Activated T-helper 17 cell treated with anti-CD3 and anti-CD28 coated beads, Interleukin-2, amount 50 U/mL, for 72 hours (primary cell): Measurements from ENCODE around the gene TBL3. TPM values are rescaled to one million over a fixed set of nuclear protein-coding genes. Genes with fewer than 3 reads are reported as not detected.

Experiments
- ATAC-seq: fragments of 150-1000 bp; cut with Tn5 transposase; replicated peaks from 2 replicates; pipeline ENCODE4 v1.10.0; 2021; ENCODE audit warnings: mild to moderate bottlenecking, moderate library complexity
- H3K27ac Mint-ChIP-seq: one replicate; pipeline ENCODE4 v1.8.0; 2022; ENCODE audit warnings: mixed read lengths
- H3K27me3 Mint-ChIP-seq: one replicate; pipeline ENCODE4 v1.8.0; 2022; ENCODE audit warnings: mixed read lengths
- H3K36me3 Mint-ChIP-seq: one replicate; pipeline ENCODE4 v1.8.0; 2022; ENCODE audit warnings: low read depth, mild to moderate bottlenecking, mixed read lengths
- H3K4me1 Mint-ChIP-seq: one replicate; pipeline ENCODE4 v1.8.0; 2022; ENCODE audit warnings: mixed read lengths
- H3K4me3 Mint-ChIP-seq: one replicate; pipeline ENCODE4 v1.8.0; 2022; ENCODE audit warnings: mild to moderate bottlenecking, mixed read lengths
- H3K9me3 Mint-ChIP-seq: one replicate; pipeline ENCODE4 v1.8.0; 2022; ENCODE audit warnings: mixed read lengths
- total RNA-seq, 2 donors: library from RNA; stranded (reverse); gene quantifications; one replicate each; pipeline ENCODE4 v1.2.3, GENCODE V29; 2022

The TBL3 gene
- total RNA-seq, 2 donors from 2014 or later: 23.0 to 37.3 TPM

- H3K27ac Mint-ChIP-seq: peak overlapping the region; percentile 48
- H3K9me3 Mint-ChIP-seq: no peaks in the 10 kb centered on the region
- ATAC-seq: peak; percentile 60
- H3K4me1 Mint-ChIP-seq: no peaks in the 10 kb centered on the region
- H3K4me3 Mint-ChIP-seq: peak overlapping the region; percentile 76
- H3K27me3 Mint-ChIP-seq: peaks cover 7% of the 10 kb centered on the region
- no peaks in the 10 kb centered on the region for H3K36me3 Mint-ChIP-seq
Observed at GRCh38 chr16:1991135-1991551, 19.3 kb downstream of the TBL3 start.

DNA sequence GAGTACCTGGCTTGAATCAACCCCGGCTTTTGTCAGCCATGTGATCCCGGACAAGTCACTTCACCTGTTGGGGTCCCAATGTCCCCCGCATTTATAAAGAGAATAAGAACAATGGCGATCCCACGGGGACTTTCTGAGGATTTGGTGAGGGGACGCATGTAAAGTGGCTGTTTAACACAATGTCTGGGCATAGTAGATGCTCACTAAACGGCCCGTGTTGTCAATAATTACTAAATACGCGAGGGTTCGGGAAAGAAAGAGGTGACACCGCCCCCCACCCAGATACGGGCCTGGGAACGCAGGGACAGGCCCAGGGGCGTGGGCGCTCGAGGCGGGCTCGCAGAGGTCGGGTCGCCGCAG lies 19.7 kb downstream of the TBL3 start:
- H3K9me3 Mint-ChIP-seq: no peaks in the 10 kb centered on the region
- peak overlapping the region; percentile 48 for H3K27ac Mint-ChIP-seq
- H3K4me1 Mint-ChIP-seq: no peaks in the 10 kb centered on the region
- peaks cover 7% of the 10 kb centered on the region for H3K27me3 Mint-ChIP-seq
- peak overlapping the region; percentile 76 for H3K4me3 Mint-ChIP-seq
- ATAC-seq: no peak
- no peaks in the 10 kb centered on the region for H3K36me3 Mint-ChIP-seq

- H3K9me3 Mint-ChIP-seq: no peaks in the 10 kb centered on the region
- H3K4me1 Mint-ChIP-seq: no peaks in the 10 kb centered on the region
- H3K36me3 Mint-ChIP-seq: peaks cover under 1% of the 10 kb centered on the region
- H3K27ac Mint-ChIP-seq: no peak overlapping the region
- ATAC-seq: peak; percentile 67
- peak overlapping the region; percentile 76 for H3K4me3 Mint-ChIP-seq
- peaks cover 7% of the 10 kb centered on the region for H3K27me3 Mint-ChIP-seq
Observed at GRCh38 chr16:1991948-1992703, 20.3 kb downstream of the TBL3 start.

GRCh38 chr16:1992704-1993317 lies 21.0 kb downstream of the TBL3 start:
- Mint-ChIP-seq H3K4me1 (no peaks in the 10 kb centered on the region), H3K9me3 (no peaks in the 10 kb centered on the region), H3K27me3 (peaks cover 7% of the 10 kb centered on the region), H3K27ac (no peak overlapping the region), H3K36me3 (peaks cover 7% of the 10 kb centered on the region), H3K4me3 (no peak overlapping the region)
- ATAC-seq: no peak

DNA sequence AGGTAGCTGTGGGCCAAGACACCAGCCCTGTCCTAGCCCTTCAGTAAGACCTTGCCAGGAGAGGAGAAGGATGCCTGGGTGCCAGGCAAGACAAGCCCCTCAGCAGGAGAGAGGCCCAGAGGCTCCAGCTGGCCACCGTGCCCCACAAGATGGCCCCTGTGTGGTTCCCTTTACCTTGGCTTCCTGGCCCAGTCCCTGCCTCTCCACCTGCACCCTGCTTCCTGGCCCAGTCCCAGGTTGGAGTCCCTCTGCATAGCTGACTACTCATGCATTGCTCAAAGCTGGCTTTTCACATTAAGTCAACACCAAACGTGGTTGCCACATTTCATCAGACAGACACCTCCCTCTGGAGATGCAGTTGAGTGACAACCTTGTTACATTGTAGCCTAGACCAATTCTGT lies 21.9 kb downstream of the TBL3 start:
- no peaks in the 10 kb centered on the region for H3K9me3 Mint-ChIP-seq
- H3K36me3 Mint-ChIP-seq: peaks cover 17% of the 10 kb centered on the region
- H3K27me3 Mint-ChIP-seq: peaks cover 3% of the 10 kb centered on the region
- ATAC-seq: peak; percentile 29
- H3K4me3 Mint-ChIP-seq: no peak overlapping the region
- no peak overlapping the region for H3K27ac Mint-ChIP-seq
- no peaks in the 10 kb centered on the region for H3K4me1 Mint-ChIP-seq

- Mint-ChIP-seq H3K4me3 (no peak overlapping the region), H3K4me1 (no peaks in the 10 kb centered on the region), H3K27me3 (no peaks in the 10 kb centered on the region), H3K9me3 (no peaks in the 10 kb centered on the region), H3K27ac (no peak overlapping the region), H3K36me3 (peaks cover 42% of the 10 kb centered on the region)
- no peak for ATAC-seq
Observed at GRCh38 chr16:1997494-1998359, 25.9 kb downstream of the TBL3 start.

DNA sequence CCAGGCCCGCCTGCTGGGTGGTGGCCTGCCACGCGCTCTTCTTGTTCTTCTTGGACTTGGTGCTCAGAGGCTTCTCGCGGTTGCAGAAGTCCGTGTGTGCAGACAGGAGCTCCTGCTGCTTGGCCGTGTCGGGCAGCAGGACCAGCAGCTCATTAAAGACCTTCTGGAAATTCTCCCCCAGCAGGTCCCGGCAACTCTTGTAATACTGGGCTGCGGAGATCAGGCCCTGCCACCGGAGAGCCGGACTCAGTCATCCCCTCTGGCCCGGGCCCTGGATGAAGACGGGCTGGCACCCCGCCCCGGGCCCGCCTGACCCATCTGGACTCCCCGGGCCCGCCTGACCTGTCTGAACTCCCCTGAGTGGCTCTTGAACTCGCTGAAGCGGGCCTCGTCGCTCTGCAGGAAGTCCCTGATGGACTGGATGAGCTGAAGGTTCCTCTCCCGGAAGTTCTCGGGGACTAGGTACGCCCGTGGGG lies 26.5 kb downstream of the TBL3 start:
- no peaks in the 10 kb centered on the region for H3K27me3 Mint-ChIP-seq
- H3K9me3 Mint-ChIP-seq: no peaks in the 10 kb centered on the region
- peaks cover 42% of the 10 kb centered on the region for H3K36me3 Mint-ChIP-seq
- ATAC-seq: no peak
- H3K4me3 Mint-ChIP-seq: no peak overlapping the region
- H3K27ac Mint-ChIP-seq: no peak overlapping the region
- no peaks in the 10 kb centered on the region for H3K4me1 Mint-ChIP-seq

- Mint-ChIP-seq H3K27me3 (no peaks in the 10 kb centered on the region), H3K4me1 (no peaks in the 10 kb centered on the region), H3K27ac (no peak overlapping the region), H3K9me3 (no peaks in the 10 kb centered on the region), H3K36me3 (peaks cover 42% of the 10 kb centered on the region), H3K4me3 (no peak overlapping the region)
- ATAC-seq: no peak
Observed at GRCh38 chr16:1998852-1999801, 27.3 kb downstream of the TBL3 start.

- Mint-ChIP-seq H3K36me3 (peaks cover 42% of the 10 kb centered on the region), H3K27me3 (no peaks in the 10 kb centered on the region), H3K27ac (no peak overlapping the region), H3K4me3 (no peak overlapping the region), H3K9me3 (no peaks in the 10 kb centered on the region), H3K4me1 (no peaks in the 10 kb centered on the region)
- no peak for ATAC-seq
Observed at GRCh38 chr16:1999866-2000514, 28.1 kb downstream of the TBL3 start.

- H3K27ac Mint-ChIP-seq: no peak overlapping the region
- H3K27me3 Mint-ChIP-seq: no peaks in the 10 kb centered on the region
- no peaks in the 10 kb centered on the region for H3K9me3 Mint-ChIP-seq
- ATAC-seq: no peak
- peaks cover 42% of the 10 kb centered on the region for H3K36me3 Mint-ChIP-seq
- H3K4me1 Mint-ChIP-seq: peaks cover 2% of the 10 kb centered on the region
- no peak overlapping the region for H3K4me3 Mint-ChIP-seq
Observed at GRCh38 chr16:2001035-2001434, 29.2 kb downstream of the TBL3 start.

GRCh38 chr16:2001456-2002355 lies 29.9 kb downstream of the TBL3 start:
- Mint-ChIP-seq H3K9me3 (no peaks in the 10 kb centered on the region), H3K27ac (no peak overlapping the region), H3K27me3 (no peaks in the 10 kb centered on the region), H3K4me3 (no peak overlapping the region), H3K36me3 (peaks cover 45% of the 10 kb centered on the region), H3K4me1 (peaks cover 6% of the 10 kb centered on the region)
- ATAC-seq: no peak

DNA sequence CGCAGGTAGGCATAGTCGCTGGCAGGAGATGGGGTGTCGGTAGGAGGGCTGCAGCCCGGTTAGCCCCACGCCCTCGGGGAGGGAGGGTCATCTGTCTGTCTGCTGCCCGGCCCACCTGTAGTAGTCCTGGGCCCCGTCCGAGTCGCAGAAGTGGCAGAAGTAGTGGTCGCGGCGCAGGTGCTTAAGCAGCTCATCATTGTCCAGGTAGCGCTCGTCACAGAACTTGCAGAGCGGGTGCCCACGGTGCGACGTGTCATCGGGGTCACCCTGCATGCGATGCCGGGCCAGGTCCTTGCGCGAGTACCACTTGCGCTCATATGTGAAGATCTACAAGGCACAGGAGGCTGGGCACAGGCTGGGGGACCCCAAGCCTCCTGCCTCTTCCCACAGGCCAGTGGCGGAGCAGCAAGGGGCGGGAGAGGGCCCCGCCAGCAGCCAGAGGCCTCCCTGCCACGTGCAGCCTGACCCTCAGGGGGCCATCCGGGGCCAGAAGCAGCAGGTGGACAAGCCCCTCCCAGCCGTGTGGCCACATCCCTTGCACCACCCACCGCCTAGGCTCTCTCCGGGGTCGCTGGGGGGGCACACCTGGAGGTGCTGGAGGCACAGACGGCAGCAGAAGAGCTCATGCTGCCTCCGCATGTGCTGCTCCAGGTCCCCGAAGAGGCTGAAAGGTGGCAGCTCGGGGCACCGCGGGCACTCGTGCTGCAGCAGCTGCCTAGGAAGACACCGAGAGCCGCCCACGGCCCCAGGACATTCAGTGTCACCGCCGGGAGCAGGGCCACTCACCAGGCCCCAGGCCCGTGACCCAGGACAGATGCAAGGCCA lies 30.8 kb downstream of the TBL3 start:
- ATAC-seq: no peak
- Mint-ChIP-seq H3K27me3 (no peaks in the 10 kb centered on the region), H3K4me1 (peaks cover 10% of the 10 kb centered on the region), H3K27ac (no peak overlapping the region), H3K36me3 (peaks cover 46% of the 10 kb centered on the region), H3K9me3 (no peaks in the 10 kb centered on the region), H3K4me3 (no peak overlapping the region)
